ENCODE results near the gene LSM4.

GRCh38 chr19:18298601-18299000 lies 24.3 kb downstream of the LSM4 start:
- TF ChIP-seq, protein P1, sequence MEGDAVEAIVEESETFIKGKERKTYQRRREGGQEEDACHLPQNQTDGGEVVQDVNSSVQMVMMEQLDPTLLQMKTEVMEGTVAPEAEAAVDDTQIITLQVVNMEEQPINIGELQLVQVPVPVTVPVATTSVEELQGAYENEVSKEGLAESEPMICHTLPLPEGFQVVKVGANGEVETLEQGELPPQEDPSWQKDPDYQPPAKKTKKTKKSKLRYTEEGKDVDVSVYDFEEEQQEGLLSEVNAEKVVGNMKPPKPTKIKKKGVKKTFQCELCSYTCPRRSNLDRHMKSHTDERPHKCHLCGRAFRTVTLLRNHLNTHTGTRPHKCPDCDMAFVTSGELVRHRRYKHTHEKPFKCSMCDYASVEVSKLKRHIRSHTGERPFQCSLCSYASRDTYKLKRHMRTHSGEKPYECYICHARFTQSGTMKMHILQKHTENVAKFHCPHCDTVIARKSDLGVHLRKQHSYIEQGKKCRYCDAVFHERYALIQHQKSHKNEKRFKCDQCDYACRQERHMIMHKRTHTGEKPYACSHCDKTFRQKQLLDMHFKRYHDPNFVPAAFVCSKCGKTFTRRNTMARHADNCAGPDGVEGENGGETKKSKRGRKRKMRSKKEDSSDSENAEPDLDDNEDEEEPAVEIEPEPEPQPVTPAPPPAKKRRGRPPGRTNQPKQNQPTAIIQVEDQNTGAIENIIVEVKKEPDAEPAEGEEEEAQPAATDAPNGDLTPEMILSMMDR (IDR thresholded peaks at IDR 0.05; ENCODE audit: low read depth, low read length, poor library complexity, severe bottlenecking), result no peak
- TF ChIP-seq EZH2phosphoT487 (IDR thresholded peaks at IDR 0.05; ENCODE audit: borderline replicate concordance, low read length), result no peak
